ENCODE measurements around the gene CACNA1C.
A peak's percentile ranks its signal among the peaks of the same experiment; 100 is the strongest.

The CACNA1C gene

DNA sequence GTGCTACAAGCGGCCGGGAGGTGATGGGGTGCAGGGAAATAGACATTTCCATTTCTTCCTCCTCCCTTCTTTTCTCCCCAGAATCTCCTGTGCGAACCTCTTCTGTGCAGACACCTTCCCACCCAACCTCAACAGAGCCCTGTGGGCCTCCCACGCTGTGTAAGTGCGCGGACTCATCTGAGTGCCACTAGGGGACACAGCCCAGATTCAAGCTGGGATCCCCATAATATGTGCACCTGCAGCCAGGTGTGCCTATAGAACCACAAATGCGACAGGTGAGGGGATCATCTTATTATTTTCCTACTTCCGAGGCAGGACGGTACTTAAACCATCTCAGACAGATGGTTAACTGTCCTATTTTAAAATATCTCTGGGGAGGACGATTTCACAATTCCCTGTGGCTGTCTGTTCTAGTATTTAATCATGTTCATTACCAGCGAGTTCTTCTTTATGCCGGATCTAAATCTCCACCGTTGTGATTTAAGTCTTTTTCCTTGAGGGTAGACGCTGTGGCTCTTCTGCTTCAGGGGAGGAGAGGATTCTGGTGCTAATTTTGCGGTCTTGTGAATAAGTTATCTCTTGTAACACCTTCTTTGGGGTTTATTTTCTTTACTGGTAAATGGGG is 17.2 kb upstream of the CACNA1C start:
- DNase-seq, result no peak

DNA sequence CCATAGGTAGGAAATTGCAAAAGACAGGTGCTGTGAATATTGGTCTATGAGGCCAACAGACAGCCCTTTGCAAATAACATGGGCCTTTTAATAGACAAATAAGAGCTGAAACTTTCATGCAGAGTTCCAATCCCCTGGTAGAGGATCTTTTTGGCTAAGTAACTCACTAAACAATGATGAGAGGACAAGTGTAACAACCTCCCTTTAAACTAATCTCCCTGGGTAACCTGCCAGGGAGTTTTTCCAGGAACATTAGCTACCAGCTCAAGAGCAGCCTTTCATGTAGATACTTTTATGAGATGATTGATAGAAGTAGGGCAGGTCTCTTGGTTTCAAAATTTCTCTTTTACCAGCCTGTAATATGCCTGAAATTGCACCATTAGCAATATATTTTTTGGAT is 13.8 kb upstream of the CACNA1C start:
- no peak for DNase-seq

DNA sequence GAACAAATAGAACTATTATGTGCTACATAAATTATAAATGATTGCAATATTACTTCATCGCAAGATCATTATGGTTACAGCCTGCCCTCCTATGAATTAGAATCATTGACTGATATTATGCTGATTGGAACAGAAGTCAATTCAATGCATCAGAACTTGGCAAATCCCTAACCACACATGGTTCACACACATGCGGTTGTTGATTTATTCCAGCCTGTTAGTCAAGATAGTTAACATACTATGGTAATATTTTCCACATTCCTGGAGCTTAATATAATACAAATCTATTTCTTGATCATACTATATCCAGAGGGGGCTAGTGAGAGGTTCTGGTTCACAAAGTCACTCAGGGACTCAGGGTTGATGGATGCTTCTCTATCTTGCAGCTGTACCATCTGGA is 9.7 kb upstream of the CACNA1C start:
- no peak for DNase-seq

DNA sequence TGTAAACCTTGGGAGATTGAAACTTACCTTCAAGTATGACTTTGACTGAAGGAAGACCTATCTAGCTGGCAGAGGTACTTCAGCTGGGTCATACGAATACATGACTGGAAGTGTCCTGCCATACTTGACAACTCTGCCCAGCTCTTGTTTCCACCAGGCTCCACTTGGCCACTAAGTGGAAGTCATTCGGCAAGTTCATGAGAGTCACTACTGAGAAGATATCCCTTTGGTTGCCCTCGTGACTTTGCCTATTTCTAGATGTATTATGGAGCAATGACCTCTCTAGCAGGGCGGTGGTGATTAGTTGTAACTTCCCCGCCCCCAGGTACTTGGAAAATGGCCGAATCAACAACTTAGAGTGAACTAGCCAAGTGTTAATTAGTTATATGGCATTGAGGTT is 8.6 kb upstream of the CACNA1C start:
- no peak for DNase-seq

DNA sequence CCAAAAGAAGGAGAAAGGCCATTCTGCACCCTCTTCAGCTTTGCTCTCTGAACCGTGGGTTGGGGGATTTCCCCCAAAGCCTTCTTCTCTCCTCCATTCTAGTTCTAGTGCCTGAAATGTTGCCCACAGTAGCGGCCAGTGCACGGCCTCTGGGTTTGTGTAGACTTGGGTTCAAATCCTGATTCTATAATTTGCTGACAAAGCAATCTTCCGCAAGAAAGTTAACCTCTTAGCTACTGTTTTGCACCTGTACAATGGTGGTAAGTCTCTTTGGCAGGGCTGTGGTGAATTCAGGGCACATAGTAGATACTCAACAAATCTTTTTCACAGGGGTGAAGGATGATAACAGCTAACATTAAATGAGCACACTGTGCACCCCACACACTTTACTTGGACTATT is 5.8 kb upstream of the CACNA1C start:
- DNase-seq, result no peak

DNA sequence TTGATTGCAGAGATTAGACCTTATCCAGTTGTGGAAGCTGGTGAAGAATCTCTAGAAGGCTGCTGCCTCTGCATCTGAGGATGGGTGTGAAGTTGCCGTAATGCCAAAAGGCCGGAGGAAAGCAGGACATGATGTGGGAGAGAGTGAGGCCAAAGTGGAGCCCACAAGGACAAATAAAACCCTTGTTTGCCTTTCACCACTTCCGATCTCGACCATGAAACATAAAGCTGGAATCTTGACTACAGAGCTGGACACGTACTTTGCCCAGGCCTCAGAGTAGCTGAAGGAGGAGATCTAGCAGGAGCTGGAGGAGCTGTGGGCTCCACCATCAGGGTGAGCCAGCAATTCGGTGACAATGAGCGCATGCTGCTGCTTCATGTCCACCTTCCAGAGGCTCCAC is 5.0 kb upstream of the CACNA1C start:
- DNase-seq, result no peak

DNA sequence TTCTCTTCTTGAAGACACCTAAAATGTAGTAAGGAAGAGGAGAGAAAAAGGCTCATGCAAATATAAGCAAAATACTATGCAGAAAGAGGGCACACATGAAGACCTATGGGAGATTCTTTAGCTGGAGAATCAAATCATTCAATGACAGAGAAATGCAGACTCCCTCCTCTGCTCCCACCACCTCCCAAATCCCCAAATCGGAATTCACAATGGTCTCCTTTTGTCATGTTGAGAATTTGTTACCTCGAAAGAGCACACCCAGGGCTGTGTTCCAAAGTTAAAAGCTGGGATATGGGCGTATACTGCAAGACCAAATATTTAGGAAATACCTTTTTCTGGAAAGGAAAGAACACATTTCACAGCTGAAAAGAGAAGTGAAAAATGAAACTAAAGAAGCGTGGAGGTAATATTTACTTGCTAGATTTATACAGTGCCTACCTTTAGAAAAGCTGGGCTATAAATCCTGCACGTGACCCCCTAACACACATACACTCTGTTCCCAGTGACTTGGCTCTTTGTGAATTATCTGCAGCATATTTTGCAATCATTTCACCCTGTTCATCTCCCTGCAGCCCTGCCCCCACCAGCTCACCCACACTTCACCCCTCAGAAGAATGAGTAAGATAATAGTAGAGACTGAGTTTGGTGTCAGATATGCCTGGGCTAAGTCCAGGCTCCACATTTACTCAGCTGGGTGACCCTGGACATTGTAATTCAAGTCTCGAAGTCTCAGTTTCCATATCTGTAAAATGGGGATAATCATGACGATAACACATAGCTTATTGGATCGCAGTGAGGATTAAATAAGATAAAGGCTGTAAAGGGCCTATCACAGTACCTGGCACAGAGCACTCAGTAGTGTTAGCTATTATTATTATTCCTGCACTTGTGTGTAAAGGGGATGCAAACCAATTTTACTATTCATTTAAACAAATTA is 2.9 kb upstream of the CACNA1C start:
- no peak for DNase-seq

DNA sequence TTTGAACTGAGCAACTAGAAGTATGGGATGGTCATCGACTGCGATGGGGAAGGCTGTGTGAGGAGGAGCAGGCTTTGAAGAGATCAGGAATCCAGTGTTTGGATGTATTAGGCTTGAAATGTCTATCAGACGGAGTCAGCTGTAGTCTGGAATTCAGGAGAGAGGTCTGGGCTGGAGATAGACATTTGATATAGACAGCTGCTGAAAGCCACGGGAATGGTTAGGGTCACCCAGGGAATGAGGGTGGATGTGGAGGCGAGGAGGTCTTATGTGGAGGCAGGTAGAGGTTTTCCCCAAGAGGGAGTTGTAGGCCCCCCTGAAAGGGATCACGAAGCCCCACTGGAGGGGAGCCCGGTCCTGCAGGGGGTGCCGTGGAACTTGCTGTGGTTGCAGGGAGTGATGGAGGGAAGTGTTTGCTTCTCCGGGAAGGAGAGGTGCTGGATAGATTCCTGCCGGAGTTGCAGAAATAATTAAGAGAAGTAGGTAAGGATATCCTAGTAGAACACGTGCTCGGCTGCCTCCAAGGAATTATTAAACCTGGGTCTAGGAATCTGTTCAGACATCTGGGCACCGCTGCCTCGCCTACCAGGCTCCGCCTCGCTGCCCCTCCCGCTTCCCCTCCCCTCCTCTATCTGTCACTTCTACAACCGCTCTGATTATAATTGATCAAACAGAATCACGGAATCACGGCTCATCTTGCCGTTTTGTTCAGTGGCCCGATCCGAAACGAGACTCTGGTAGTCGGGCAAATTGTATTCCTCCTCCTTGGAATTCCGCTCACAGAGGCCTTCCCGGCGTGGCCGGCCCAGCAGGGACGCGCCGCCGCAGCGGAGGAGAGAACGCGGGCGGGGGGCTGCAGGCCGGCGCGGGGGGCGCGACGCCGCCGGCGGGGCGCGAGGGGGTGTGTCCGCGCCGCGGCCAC is 826 bp upstream of the CACNA1C start:
- no peak for DNase-seq

DNA sequence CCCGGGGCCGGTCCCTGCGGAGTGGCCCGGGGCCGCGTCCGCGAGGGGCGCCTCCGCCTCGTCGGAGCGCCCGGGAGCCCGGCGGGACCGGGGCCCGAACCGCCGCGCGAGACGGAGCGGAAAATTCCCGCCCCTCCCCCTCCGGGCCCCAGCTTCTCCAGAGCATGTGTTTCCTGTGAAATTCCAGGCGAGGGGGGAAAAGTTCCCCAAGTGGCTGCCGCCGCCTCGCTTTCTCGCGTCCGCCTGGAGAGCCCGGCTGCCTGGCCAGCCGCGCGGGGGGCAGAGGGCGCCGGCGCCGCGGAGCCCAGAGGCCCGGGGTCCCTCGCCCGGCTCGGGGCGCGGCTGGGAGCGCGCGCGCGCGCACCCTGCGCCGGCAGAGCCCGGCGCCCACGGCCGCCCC is 904 bp downstream of the CACNA1C start:
- no peak for DNase-seq

DNA sequence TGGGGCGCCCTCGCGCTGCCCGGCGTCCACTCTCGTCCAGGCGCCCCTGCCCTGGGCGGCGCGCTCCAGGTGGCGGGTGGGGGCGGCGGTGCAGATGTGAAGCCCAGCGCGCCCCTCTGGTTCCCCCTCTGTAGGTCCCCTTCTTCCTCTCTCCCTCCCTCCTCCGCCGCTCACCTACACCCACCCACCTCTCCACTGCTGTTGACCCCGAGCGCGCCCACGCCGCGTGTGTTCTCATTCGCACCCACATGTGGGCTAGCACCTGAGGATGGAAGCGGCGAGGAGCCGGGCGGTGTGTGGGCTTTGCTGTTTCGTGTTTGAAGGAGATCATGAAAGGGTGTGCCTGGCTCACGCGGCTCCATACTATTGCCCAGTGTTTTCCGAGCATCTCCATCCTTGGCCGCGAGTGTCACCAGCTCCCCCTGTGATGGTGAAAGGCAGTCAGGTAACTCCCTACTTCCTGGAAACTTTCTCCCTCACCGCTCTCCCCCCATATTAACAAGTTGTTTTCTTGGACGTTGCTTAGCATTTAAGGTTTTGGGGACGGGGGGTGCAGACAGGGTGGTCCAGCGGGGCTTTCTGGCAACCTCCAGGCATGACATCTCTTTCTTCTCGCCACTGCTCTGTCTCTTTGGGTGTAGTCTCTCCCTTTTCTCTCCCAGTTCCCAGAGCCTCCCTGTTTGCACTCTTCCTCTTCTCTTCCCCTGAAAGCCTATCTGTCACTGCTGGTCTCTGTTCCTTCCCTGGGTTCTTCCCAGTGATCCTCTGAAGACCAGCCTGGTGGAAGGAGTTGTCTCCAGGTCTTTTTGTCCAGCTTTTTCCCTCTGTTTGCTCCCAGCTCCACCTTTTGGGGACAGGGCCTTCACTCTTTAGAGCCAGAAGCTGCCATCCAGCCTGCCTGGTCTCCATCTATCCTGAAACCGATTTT is 1.6 kb downstream of the CACNA1C start:
- no peak for DNase-seq

DNA sequence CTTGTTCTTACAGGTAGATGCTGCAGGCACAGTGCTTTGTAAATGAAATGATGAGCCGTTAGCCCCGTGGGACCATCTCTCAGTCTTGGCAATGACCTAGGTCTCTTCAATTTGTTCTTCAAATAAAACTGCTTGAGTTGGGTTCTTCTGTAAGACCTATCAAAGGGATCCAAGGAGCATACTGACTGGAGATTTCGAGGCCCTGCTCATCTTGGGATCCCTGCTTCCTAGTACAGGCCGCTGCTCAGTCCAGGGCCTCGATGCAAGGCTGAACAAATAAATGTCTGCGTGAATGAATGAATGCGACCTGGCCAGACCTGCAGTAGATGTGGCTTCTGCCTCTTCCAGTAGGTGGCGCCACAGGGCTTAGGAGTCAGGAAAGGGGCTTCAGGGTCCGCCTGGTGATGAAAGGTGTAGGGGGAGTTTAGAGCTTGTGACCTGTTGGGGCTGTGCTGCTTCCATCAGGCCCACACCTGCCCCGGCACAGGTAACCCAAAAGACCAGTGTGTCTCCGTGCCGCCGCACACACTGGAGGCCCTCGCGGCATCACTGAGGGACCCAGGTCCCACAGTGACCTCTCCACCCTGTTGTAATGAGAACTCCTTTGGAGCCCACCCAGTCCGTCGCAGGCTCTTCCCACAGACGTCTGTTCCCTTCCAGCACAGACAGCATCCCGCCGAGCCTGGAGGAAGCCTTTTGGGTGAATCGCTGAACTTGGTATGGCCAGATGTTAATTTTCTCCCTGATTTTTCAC is 4.4 kb downstream of the CACNA1C start:
- DNase-seq, result no peak

DNA sequence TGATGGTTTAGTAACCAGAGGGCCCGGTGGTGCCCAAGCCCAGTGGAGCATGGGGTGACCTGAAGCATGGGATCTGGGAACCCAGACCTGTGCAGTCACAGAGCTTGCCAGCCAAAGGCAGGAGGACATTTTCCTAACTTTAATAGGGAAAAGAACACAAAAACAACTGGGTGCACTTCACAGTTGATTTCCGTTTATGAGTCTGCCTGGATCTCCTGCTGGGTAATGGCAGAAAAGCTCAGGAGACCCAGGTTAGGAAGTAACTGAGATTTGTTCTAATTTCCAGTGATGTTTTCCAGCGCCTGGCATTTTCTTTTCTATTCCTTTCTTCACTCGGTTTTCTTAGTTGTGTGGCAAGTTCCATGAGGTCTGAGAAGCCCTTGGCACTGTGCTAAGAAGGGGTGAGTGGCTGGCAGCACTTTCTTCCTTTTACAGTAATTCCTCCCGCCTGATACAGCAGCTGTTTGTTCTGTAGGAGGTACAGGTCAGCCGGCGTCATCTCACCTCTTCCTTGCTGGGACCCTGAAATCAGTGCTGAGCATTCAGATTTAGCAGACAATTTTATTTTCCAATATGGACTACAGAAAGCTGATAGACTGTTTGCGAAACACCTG is 5.1 kb downstream of the CACNA1C start:
- DNase-seq, result no peak

DNA sequence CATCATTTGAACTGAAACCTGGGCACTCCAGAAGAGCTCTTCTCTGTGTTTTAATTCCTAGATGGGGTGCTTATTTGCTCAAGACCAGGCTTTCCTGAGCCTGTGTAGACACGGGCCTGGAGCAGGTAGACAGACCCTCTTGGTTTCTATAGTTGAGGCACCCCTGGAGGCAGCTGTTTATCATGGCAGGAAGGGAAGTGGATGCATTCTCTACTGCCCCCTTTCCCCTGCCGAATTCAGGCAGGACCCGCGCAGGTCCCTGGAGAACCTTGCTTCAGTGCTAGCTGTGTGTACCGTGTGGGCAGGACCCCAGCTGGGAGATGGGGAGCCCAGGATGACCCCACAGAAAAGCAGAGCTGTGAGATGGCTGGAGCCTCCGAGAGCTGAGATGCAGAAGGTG is 6.0 kb downstream of the CACNA1C start:
- DNase-seq, result no peak

DNA sequence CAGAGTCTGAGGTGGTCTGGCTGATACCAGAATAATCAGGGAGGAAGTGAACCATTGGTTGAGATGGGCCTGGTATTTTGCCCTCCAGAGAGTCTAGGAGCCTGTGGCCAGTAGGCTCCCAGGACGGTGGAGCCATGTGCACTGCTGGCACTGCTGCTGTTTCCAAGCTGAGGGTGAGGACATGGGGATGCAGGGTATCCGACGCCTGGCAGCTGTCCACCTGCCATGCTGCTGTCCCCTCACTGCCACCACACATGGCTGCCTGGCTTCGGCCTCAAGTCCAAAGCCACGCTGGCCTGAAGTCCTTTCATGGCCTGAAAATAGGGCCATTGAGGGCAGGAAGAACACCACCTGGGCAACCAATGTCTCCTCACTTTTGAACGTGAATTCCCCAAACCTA is 8.6 kb downstream of the CACNA1C start:
- DNase-seq, result no peak

DNA sequence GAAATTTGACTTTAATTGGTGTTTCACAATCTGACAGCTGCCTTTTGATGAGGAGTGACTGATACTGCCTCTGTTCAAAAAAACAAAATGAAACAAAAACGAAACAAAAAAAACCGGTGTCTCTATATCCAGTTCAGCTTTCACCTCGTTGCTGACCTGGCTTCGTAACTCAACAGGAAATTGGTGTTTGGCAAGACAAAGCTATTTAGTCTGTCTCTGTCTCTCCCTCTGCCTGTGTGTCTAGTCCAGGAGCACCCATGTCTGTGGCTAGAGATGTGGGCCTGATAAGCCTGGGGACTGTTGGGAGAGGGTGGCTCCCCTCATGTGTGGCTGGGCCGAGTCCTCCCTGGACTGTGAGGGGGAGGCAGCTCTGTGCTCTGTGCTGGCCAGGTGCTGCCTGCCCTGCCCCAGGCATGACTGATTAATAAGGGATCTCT is 11.3 kb downstream of the CACNA1C start:
- DNase-seq, result peak; percentile 13

DNA sequence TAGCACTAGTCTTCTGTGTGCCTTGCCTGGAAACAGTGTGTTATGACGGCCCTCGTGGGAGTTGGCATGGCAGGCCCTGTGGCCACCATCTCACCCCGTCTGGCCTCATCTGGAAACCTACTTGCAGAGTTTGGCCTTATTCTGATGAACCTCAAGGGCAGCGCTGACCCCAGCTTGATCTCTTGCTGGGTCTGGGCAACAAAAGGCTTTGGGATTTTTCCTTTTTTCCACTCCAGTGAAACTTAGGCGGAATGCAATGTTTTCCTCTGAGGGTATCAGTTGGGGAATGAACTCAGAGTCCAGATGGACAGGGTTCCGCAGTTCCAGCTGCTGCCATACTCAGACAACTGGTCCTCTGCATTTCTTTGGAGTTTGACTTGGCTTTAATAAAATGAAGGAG is 15.9 kb downstream of the CACNA1C start:
- DNase-seq, result no peak

DNA sequence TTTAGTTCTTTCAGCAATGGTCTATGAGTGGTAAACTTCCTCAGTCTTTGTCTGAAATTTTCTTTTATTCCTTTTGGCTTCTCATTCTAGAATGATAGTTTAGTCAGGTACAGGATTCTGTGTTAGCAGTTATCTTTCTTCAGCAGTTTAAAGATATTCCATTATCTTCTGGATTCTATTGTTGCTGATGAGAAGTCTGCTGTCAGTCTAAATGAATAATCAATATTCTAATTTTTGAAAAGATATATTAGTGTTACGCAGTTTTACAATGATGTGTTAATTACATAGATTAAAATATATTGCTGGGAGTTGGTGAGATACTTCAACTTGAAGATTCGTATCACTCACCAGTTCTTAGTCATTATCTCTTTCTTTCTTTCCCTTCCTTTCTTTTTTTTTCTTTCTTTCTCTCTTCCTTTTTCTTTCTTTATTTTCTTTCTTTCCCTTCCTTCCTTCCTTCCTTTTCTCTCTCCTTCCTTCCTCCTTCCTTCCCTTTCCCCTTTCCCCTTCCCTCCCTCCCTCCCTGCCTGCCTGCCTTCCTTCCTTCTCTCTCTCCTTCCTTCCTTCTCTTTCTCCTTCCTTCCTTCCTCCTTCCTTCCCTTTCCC is 17.8 kb downstream of the CACNA1C start:
- no peak for DNase-seq

DNA sequence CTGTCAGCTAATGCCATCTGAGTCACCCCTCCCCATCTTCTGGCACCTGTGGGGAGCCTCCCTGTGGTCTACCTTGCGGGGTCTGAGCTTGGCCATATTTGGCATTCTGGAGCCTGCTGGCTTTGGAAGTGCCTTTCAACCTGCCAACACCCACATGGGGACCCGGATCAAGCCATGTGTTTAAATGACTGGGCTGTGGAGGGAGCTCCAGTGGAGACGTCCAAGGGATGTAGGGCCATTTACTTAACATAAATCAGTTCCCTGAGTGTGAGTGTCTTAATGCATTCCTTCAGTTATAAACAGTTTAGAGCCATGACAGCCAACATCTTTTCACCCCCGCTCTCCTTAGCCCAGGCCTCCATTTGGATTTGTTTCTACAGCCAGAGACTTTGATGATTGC is 22.0 kb downstream of the CACNA1C start:
- no peak for DNase-seq

DNA sequence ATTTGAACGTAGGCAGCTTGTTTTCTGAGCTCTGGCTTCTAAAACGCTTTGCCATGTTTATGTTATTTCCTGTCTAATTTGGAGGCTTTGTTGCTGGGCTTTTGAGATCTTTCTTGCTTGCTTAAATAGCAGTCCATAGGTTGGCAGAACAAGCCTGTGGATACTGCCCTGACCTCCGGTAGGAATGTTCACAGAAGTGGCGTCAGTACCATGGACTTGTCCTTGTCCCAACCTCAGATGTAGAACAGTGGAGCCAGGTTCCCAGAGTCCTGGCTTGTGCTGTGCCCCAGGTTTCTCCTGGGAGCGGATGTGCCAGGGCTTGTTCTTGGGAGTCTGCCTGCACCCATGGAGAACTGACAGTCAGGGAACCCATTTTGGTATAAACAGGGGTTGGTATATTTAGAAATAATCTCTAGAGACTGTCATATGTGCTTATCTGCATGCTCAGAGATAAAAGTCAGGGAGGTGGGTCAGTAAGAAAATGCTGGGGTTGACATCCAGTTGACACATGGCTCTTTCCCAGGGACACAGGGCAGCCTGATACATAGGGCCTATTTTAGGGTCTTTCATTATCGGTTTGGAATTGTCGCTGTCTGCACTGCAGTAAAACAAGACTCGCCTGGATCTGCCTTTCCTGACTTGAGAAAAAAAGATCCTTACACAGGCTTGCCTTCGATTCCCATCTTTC is 22.9 kb downstream of the CACNA1C start:
- no peak for DNase-seq

DNA sequence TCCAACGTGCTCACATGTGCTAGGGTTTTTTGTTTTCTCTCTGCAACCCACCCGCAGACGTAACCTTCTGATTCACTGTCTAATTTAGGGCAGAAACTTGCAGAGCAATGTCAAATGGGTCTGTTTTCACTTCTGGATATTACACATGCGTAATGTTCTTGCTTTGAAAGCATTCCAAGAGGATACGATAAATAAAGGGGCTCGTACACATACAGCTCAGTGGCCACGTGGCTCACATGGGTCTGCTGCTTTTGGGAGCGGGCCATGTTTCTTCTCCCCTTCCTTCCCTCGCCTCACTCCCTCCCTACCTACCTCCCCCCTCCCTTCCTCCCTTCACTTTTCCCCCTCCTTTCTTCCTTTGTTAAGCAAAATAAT is 23.4 kb downstream of the CACNA1C start:
- no peak for DNase-seq

Data from central memory CD4-positive, alpha-beta T cell (primary cell).